Colonic mucosa (tissue), 4 donors: ENCODE results near the gene CBLN1. TPM values are rescaled to one million over a fixed set of nuclear protein-coding genes. Genes with fewer than 3 reads are reported as not detected.

Experiments
- DNase-seq: peaks from one replicate; pipeline ENCODE4 v3.0.0-alpha.2; 2020
- H3K27ac ChIP-seq: fragments of 200-600 bp; one replicate; pipeline ENCODE4 v1.8.0; 2021
- H3K27me3 ChIP-seq: fragments of 200-600 bp; one replicate; pipeline ENCODE4 v1.8.0; 2021
- H3K36me3 ChIP-seq: fragments of 200-600 bp; one replicate; pipeline ENCODE4 v1.8.0; 2021
- H3K4me1 ChIP-seq: fragments of 200-600 bp; one replicate; pipeline ENCODE4 v1.8.0; 2021; ENCODE audit warnings: mild to moderate bottlenecking
- H3K4me3 ChIP-seq: fragments of 200-600 bp; one replicate; pipeline ENCODE4 v1.8.0; 2021
- H3K9ac ChIP-seq, 2 donors: one replicate each; pipeline ENCODE4 v1.7.0; 2013; ENCODE audit warnings: control low read depth in 2 of 2, low read depth in 2 of 2, low read length in 2 of 2
- H3K9me3 ChIP-seq: fragments of 200-600 bp; one replicate; pipeline ENCODE4 v1.8.0; 2021
- CTCF ChIP-seq: fragments of 200-600 bp; IDR thresholded peaks from one replicate; pipeline ENCODE4 v1.8.0; 2022; ENCODE audit warnings: antibody characterized with exemption, mild to moderate bottlenecking
- intact Hi-C: fragments of 100-400 bp; cut with DNase I; formaldehyde crosslinking; loops from one replicate; pipeline ENCODE4 v1.14.1; 2022
- total RNA-seq, 2 donors: library from RNA; stranded (reverse); fragmentation: NEBNext Ultra II Directional in 1 of 2; extraction: Animal tissue kit (Norgen Biotek cat#: 25700) in 1 of 2; gene quantifications; one replicate each; pipeline ENCODE4 v1.2.1, GENCODE V29; 2021
- donor health status: healthy.
- donor health status: DM: no; HTN: no; CAD: no.
- donor health status: DM: no; HTN: no; CAD: no.

The CBLN1 gene
- total RNA-seq, 2 donors from 2014 or later, result 0.45 to 0.62 TPM

DNA sequence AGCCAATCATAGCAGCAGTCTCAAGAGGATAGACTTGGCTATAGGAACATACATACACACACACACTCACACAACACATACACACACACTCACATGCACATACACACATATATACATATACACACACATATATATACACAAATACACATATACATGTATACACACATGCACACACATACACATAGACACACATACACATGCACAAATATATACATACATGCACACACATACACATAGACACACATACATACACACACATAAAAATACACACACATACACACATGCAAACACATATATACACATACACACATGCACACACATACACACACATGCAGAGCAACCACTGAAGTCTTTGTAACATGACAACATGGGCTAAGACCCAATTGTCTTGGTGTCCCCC, 19.7 kb downstream of the CBLN1 start:
- Histone ChIP-seq H3K9ac (no peak overlapping the region), H3K27me3 (no peaks in the 10 kb centered on the region), H3K4me1 (no peaks in the 10 kb centered on the region), H3K36me3 (no peaks in the 10 kb centered on the region), H3K4me3 (no peak overlapping the region), H3K9me3 (no peaks in the 10 kb centered on the region), H3K27ac (no peak overlapping the region)
- TF ChIP-seq CTCF, result no peak
- intact Hi-C loops, result no loop called here
- no peak for DNase-seq

GRCh38 chr16:49260956-49261530, 20.6 kb downstream of the CBLN1 start:
- no peaks in the 10 kb centered on the region for H3K36me3 ChIP-seq
- no peak for TF ChIP-seq CTCF
- H3K27me3 ChIP-seq, result no peaks in the 10 kb centered on the region
- H3K9ac ChIP-seq, result no peak overlapping the region
- no peak for DNase-seq
- H3K4me3 ChIP-seq, result no peak overlapping the region
- H3K27ac ChIP-seq, result no peak overlapping the region
- H3K4me1 ChIP-seq, result no peaks in the 10 kb centered on the region
- no peaks in the 10 kb centered on the region for H3K9me3 ChIP-seq
- intact Hi-C loops, result no loop called here

DNA sequence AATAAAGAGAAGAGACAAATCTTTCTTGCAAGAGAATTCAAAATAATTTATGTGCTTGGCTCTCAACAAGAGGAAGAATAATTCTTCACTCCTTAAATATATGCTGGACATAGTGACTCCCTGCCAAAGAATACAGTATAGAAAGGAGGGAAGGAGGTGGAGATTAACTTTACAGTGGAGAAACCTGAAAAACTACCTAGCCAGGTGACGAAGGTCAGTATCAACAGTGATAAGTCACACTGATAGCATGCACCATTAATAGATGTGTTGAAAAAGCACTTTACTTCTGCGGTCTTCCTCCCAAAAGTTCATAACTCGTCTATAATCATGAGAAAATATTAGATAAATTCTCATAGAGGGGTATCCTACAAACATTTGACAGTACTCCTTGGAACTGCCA, 21.4 kb downstream of the CBLN1 start:
- no peaks in the 10 kb centered on the region for H3K9me3 ChIP-seq
- no peak overlapping the region for H3K4me3 ChIP-seq
- H3K36me3 ChIP-seq, result no peaks in the 10 kb centered on the region
- DNase-seq, result no peak
- no peak overlapping the region for H3K27ac ChIP-seq
- TF ChIP-seq CTCF, result no peak
- no peaks in the 10 kb centered on the region for H3K4me1 ChIP-seq
- intact Hi-C loops, result no loop called here
- H3K9ac ChIP-seq, result no peak overlapping the region
- H3K27me3 ChIP-seq, result no peaks in the 10 kb centered on the region

GRCh38 chr16:49259330-49259729, 22.3 kb downstream of the CBLN1 start:
- H3K9me3 ChIP-seq, result no peaks in the 10 kb centered on the region
- H3K27me3 ChIP-seq, result no peaks in the 10 kb centered on the region
- no peaks in the 10 kb centered on the region for H3K36me3 ChIP-seq
- intact Hi-C loops, result no loop called here
- H3K4me1 ChIP-seq, result no peaks in the 10 kb centered on the region
- no peak for TF ChIP-seq CTCF
- no peak overlapping the region for H3K27ac ChIP-seq
- DNase-seq, result no peak
- H3K4me3 ChIP-seq, result no peak overlapping the region
- H3K9ac ChIP-seq, result no peak overlapping the region

DNA sequence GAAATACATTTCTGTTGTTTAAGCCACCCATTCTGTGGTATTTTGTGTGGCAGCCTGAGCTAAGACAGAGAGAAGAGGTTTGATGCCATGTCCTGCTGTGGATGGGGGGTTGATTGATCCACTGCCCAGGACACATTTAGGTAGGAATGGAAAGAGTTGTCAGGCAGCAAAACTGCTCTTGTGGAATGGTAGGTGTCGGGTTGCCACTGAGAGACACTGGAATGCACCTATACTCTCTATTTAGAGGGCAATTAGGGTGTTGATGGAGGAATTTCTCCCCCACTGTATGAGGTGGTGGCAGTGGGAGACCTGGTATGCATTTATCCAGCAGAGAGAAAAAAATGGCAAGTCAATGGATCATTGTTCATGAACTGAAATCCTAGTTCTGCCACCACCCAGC, 30.9 kb downstream of the CBLN1 start:
- DNase-seq, result no peak
- TF ChIP-seq CTCF, result no peak
- Histone ChIP-seq H3K4me3 (no peak overlapping the region), H3K36me3 (no peaks in the 10 kb centered on the region), H3K9ac (no peak overlapping the region), H3K4me1 (no peaks in the 10 kb centered on the region), H3K27ac (no peak overlapping the region), H3K9me3 (no peaks in the 10 kb centered on the region), H3K27me3 (no peaks in the 10 kb centered on the region)
- intact Hi-C loops, result no loop called here
